AG04449 (cell line): ENCODE measurements around the gene TULP3.

Experiments
- CTCF ChIA-PET: fragments of 350-600 bp; formaldehyde crosslinking; extraction: SDS; loops from one replicate; lab custom pipeline; 2021; ENCODE audit warnings: antibody characterized with exemption; lab: Yijun Ruan, JAX
- POLR2A ChIA-PET: fragments of 400-600, 350-600 bp; formaldehyde crosslinking; extraction: SDS; loops from one replicate; lab custom pipeline; 2020; ENCODE audit warnings: antibody characterized with exemption, inconsistent platforms; lab: Yijun Ruan, JAX
- DNase-seq: peaks from one replicate; pipeline ENCODE4 v3.0.0-alpha.2; 2010; ENCODE audit warnings: low read depth, low spot score
- H3K4me3 ChIP-seq: 2 replicates; pipeline ENCODE4 v1.5.1; 2011; ENCODE audit warnings: low read depth, mild to moderate bottlenecking, control low read depth, low read length
- TF ChIP-seq, protein P1 (sequence below): IDR thresholded peaks from one replicate; pipeline ENCODE4 v1.5.1; 2011; ENCODE audit warnings: mild to moderate bottlenecking, moderate library complexity, low read length, control low read depth, inconsistent platforms; ENCODE audit not compliant: insufficient read depth; ENCODE audit errors: missing control alignments

TULP3 gene

DNA sequence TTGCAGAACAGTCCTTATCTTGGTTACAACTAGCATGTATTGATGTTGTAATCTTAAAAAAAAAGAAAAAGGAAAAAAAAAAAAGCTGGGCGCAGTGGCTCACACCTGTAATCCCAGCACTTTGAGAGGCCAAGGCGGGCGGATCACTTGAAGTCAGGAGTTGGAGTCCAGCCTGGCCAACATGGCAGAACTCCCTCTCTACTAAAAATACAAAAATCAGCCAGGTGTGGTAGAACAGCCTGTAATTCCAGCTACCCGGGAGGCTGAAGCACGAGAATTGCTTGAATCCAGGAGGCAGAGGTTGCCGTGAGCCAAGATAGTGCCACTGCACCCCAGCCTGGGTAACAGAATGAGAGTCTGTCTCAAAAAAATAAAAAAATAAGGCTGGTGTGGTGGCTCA is 42.9 kb downstream of the TULP3 start:
- CTCF ChIA-PET = interaction anchor here (1.2 to 2.3 kb wide), 3 partner anchors 10 to 101 kb away, joined by 3 to 11 read pairs (median 4); no protein-coding TSS in a partner anchor
- no peak for DNase-seq
- POLR2A ChIA-PET = no interaction called here
- no peak overlapping the region for H3K4me3 ChIP-seq
- TF ChIP-seq, protein P1, sequence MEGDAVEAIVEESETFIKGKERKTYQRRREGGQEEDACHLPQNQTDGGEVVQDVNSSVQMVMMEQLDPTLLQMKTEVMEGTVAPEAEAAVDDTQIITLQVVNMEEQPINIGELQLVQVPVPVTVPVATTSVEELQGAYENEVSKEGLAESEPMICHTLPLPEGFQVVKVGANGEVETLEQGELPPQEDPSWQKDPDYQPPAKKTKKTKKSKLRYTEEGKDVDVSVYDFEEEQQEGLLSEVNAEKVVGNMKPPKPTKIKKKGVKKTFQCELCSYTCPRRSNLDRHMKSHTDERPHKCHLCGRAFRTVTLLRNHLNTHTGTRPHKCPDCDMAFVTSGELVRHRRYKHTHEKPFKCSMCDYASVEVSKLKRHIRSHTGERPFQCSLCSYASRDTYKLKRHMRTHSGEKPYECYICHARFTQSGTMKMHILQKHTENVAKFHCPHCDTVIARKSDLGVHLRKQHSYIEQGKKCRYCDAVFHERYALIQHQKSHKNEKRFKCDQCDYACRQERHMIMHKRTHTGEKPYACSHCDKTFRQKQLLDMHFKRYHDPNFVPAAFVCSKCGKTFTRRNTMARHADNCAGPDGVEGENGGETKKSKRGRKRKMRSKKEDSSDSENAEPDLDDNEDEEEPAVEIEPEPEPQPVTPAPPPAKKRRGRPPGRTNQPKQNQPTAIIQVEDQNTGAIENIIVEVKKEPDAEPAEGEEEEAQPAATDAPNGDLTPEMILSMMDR = no peak

DNA sequence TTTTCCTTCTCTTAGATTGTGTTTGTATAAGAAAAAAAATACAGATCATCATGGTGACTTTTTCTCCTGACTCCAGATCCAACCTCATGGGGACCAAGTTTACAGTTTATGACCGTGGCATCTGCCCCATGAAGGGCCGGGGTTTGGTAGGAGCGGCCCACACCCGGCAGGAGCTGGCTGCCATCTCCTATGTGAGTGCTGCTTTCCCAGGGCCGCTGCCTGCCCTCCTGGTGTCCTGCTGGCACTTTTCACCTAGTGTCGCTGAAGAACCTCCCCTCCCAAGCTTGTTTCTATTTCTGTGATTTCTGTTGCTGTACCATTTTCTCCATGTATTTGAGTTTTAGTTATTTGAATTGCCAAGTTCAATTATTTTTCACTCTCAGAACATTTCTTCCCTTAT is 43.7 kb downstream of the TULP3 start:
- DNase-seq = no peak
- ChIA-PET POLR2A (interaction anchor here (0.7 kb wide), 1 partner anchor 43 kb away, joined by 3 read pairs; the partner anchor contains the start of gene TULP3), CTCF (interaction anchor here (0.7 to 2.3 kb wide), 3 partner anchors 9 to 46 kb away, joined by 3 to 11 read pairs (median 4); no protein-coding TSS in a partner anchor)
- TF ChIP-seq, protein P1 = no peak
- no peak overlapping the region for H3K4me3 ChIP-seq

DNA sequence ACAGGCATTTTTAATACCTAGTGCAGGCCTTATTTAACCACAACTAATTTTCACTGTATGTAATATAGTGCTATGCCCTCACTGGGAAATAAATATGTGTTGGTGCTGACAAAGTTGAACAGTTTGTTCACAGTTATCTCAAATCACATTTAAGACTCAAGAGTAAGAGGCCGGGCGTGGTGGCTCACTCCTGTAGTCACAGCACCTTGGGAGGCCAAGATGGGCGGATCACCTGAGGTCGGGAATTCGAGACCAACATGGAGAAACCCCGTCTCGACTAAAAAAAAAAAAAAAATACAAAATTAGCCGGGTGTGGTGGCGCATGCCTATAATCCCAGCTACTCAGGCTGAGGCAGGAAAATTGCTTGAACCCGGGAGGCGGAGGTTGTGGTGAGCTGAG is 45.6 kb downstream of the TULP3 start:
- no peak for DNase-seq
- no peak overlapping the region for H3K4me3 ChIP-seq
- TF ChIP-seq, protein P1 = no peak
- ChIA-PET POLR2A (no interaction called here), CTCF (no interaction called here)

DNA sequence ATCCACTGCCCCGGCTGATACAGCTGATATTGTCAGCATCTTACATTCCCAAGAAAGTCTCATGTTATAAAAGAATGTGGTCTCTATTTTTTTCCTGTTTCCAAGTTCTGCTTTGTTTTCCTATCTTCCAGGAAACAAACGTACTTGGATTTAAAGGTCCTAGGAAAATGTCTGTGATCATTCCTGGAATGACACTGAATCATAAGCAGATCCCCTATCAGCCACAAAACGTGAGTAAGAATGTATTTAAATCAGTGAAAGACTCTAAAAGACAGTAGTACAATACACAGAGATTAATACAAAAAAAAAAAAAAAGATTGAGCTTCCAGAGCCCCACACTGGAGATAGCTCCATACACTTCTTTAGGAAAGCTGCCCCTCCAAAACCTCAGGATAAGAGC is 46.8 kb downstream of the TULP3 start:
- ChIA-PET POLR2A (no interaction called here), CTCF (no interaction called here)
- no peak overlapping the region for H3K4me3 ChIP-seq
- TF ChIP-seq, protein P1 = no peak
- DNase-seq = no peak

DNA sequence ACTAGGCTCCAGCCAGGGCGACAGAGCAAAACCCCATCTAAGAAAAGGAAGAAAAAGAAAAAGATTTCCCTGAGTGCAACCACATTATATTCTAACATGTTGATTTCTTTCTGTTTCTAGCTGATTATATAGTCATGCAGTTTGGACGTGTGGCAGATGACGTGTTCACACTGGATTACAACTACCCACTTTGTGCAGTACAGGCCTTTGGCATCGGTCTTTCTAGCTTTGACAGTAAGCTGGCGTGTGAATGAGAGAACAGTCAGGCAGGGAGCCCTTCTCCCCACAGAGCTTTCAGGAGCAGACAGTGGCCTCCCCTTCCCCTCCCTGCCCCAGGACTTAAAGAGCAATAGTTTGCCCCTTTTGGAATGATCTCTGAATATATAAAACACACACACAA is 48.5 kb downstream of the TULP3 start:
- no peak for DNase-seq
- ChIA-PET POLR2A (interaction anchor here (0.6 kb wide), 2 partner anchors 25 to 30 kb away, joined by 3 read pairs; no protein-coding TSS in a partner anchor), CTCF (interaction anchor here (1.1 to 1.4 kb wide), 4 partner anchors 9 to 102 kb away, joined by 3 read pairs; no protein-coding TSS in a partner anchor)
- H3K4me3 ChIP-seq = no peak overlapping the region
- TF ChIP-seq, protein P1 = no peak

DNA sequence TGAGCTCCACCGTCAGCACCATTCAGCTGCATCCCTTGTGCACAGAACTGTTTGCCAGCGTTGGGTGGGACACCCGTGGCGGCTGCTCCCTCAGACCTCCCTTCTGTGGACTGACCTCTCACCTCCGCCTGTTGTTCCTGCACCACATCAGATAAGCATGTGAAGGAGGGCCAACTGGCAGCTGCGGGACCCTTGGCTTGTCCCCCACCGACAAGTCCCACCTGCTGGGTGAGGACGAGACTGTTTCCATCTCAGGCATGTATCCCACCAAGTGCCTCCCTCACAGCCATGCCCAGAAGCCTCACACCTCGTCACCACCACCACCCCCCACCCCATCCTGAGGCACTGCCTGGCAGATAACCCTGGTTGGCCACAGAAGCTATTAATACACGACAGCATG is 49.9 kb downstream of the TULP3 start:
- no peak overlapping the region for H3K4me3 ChIP-seq
- DNase-seq = no peak
- ChIA-PET CTCF (interaction anchor here (0.8 to 1.3 kb wide), 5 partner anchors 8 to 101 kb away, joined by 3 read pairs; no protein-coding TSS in a partner anchor), POLR2A (no interaction called here)
- TF ChIP-seq, protein P1 = no peak
